C4-2B (cell line): ENCODE results near the gene CRACR2B.

Experiments used
- ZFX ChIP-seq: fragments of 450-650 bp; IDR thresholded peaks from 2 replicates; pipeline ENCODE4 v1.6.1; 2017
- TF ChIP-seq, protein P1 (sequence below): fragments of 450-650 bp; conservative IDR thresholded peaks from 2 replicates; pipeline ENCODE4 v1.5.1; 2017; ENCODE audit warnings: mild to moderate bottlenecking

DNA sequence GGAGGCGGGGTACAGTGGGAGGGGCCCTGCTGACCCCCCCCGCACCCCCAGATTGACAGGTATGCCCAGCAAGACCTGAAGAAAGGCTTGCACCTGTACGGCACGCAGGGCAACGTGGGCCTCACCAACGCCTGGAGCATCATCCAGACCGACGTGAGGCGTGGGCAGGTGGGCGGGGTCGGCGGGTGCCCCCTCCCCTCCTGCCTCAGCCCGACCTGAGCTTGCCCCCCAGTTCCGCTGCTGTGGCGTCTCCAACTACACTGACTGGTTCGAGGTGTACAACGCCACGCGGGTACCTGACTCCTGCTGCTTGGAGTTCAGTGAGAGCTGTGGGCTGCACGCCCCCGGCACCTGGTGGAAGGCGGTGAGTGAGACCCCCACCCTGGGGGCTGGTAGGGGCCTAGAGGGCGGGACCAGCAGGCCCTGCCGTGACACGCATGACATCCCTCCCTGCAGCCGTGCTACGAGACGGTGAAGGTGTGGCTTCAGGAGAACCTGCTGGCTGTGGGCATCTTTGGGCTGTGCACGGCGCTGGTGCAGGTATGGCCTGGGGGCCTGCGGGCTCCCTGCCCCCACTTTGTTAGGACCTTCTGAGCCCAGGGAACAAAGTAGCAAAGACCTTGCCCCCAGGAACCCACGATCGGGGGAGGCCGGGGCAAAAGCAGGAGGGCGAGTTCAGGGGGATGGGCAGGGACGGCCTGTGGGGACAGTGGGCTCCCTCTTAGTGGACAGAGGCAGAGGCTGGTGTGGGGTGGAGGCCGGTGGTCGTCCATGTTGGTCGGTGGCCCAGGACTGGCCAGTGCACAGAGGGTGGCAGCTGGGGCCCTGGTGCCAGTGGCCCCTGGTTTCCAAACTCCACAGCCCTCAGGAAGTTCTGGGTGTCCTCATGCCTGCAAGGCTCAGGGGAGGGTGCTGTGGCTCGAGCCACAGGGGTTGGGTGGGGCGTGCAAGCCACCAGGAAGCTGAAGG is 38.0 kb downstream of the CRACR2B start:
- TF ChIP-seq, protein P1, sequence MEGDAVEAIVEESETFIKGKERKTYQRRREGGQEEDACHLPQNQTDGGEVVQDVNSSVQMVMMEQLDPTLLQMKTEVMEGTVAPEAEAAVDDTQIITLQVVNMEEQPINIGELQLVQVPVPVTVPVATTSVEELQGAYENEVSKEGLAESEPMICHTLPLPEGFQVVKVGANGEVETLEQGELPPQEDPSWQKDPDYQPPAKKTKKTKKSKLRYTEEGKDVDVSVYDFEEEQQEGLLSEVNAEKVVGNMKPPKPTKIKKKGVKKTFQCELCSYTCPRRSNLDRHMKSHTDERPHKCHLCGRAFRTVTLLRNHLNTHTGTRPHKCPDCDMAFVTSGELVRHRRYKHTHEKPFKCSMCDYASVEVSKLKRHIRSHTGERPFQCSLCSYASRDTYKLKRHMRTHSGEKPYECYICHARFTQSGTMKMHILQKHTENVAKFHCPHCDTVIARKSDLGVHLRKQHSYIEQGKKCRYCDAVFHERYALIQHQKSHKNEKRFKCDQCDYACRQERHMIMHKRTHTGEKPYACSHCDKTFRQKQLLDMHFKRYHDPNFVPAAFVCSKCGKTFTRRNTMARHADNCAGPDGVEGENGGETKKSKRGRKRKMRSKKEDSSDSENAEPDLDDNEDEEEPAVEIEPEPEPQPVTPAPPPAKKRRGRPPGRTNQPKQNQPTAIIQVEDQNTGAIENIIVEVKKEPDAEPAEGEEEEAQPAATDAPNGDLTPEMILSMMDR = no peak
- no peak for TF ChIP-seq ZFX
